AG20443 (cell line): ENCODE measurements around the gene CPSF4.

ENCODE experiments used
- DNase-seq: peaks from one replicate; pipeline ENCODE4 v3.0.0; 2012; ENCODE audit warnings: low spot score, mixed read lengths

CPSF4 gene

DNA sequence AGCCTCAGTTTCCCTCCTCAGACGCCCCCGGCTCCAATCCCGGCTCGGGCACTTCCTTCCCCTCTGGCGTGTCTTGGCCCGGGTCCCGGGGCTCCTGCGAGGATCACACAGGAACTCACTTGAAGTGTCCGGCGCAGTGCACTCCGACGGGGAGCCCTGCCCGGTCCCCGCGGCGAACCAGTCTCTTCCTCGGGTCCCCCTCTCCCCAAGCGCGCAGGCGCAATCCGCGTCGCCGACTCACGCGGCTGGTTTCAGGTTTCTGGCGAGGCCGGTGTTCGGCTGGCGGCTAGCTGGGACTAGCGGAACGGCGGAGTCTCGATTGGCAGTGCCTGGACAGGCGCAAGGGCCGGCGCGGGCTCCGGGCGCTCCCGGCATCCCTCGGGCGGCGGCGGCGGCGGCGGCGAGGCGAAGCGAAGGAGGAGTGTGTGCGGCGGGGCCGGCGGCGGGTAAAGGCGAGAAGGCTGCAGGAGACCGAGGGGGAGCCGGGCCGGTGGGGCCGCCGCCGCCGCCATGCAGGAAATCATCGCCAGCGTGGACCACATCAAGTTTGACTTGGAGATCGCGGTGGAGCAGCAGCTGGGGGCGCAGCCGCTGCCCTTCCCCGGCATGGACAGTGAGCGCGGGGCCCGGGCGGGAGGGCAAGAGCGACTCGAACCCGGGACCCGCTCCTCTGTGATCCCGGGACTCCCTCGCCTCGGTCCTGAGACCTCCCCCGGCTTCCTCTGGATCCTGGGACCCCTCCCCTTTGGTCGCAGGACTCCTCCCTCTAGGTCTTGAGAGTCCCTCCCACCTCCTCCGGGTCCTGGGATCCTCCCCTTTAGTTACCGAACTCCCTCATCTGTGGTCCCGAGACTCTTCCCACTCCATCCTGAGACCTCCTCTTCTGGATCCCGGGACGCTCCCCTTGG lies at the start of gene CPSF4, which contains the start of gene PTCD1:
Gene CPSF4, plus strand, starts transcription at position 371 of the 908 bp plus-strand sequence. Its CDS starts 140 bp downstream, at position 511.
Gene PTCD1, minus strand, starts transcription at position 226 of the 908 bp plus-strand sequence. CDS start 3,556 bp downstream, outside the sequence.
- peak; percentile 100 for DNase-seq

- no peak for DNase-seq
These were observed 49.0 kb upstream of the CPSF4 start for GRCh38 chr7:99389772-99390171.

DNA sequence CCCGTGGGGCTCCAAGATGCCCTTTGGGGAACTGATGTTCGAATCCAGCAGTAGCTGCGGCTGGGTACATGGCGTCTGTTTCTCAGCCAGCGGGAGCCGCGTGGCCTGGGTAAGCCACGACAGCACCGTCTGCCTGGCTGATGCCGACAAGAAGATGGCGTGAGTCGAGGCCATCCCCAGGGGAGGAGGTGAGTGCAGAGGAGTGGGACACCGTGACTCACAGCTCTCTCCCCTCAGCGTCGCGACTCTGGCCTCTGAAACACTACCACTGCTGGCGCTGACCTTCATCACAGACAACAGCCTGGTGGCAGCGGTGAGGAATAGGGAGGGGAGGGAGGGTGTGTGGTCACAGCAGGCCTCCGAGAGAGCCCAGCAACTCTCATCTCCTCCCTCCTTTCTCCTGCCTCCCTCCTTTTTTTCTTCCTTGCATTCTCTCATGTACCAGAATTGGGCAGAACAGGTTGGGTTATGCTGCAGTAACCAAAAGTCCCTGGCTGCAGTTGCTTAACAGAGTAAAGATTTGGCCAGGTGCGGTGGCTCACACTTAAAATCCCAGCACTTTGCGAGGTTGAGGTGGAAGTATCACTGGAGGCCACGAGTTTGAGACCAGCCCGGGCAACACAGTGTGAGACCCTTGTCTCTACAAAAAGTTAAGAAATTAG lies 47.7 kb upstream of the CPSF4 start:
- DNase-seq = no peak

GRCh38 chr7:99392046-99392445 lies 46.7 kb upstream of the CPSF4 start:
- DNase-seq = no peak

GRCh38 chr7:99392659-99393354 lies 45.9 kb upstream of the CPSF4 start:
- peak; percentile 48 for DNase-seq

DNA sequence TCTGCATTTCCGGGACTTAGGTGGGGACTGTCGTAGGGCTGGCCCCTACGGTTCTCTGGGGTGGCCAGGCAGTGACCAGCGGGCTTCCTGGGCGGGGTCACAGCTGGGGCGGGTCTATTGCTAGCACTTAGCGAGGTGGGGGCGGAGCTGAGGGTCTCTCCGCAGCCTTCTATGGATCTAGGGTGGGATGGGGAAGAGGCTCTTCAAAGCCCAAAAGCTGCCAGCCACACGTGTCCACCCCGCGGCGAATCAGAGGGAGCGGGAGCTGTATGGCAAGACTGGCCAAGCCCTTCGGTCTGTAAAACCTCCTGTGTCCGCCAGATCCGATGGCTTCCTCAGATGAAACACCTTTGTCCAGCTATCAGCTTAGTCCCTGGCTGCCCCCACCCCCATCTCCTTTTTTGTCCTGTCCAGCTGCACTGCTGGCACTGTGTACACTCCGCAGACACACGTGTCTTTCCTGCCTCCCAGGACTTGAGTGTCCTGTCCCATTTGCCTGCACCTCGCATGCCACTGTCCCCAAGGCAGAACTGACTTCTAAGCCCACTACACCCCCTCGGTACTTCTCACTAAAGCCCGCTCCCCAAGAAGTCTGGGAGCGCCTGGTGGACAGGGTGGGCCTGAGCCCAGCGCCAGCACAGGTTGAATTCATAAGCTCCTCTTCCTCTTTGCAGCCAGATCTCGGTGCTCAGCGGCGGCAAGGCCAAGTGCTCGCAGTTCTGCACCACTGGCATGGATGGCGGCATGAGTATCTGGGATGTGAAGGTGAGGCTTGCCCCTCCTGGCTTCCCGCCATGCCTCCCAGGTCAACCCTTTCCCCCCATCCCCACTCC lies 45.2 kb upstream of the CPSF4 start:
- no peak for DNase-seq

DNA sequence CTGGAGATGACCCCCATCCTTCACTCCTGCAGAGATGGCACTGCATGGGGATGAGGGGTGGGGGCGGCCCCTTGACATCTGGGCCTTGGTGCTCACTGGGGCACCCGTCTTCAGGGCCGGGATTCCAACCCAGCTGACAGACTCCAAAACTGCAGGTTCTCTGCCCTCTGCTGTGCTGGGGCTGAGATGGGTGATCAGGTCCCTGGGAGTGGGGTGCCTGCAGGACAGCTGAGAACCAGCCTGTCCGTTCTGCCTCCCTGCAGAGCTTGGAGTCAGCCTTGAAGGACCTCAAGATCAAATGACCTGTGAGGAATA lies 44.6 kb upstream of the CPSF4 start:
- no peak for DNase-seq

DNA sequence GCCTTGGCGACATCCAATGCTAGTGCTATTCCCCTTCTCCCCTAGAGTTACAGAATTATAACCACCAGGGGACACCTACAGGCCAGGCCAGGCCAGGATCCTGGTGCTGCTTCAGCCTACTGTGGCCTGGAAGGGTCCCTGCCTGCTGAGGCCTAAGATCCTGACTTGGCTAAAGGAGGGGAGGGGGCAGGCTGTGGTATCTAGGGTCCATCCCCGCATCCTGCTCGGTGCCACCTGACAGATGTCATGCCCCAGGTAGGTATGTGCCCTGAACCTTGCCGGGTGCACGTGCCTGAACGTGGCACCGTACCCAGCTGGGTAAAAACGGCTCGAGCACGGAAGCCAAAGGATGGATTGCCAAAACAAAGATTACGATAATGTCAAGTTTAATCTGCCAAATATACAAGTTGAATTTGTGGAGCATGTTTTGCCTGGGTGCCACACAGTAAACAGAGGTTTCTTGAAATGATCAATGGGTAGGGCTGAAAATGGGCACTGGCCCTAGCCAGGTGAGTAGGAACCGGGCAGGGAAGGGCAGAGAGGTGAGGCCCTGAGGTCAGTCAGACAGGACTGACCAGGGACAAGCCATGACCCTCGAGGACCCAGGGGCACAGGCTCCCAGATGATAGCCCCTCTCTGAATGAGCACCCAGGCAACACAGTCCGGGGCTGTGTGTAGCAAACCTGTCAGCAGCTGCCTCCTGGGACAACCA lies 43.0 kb upstream of the CPSF4 start:
- DNase-seq = no peak

DNA sequence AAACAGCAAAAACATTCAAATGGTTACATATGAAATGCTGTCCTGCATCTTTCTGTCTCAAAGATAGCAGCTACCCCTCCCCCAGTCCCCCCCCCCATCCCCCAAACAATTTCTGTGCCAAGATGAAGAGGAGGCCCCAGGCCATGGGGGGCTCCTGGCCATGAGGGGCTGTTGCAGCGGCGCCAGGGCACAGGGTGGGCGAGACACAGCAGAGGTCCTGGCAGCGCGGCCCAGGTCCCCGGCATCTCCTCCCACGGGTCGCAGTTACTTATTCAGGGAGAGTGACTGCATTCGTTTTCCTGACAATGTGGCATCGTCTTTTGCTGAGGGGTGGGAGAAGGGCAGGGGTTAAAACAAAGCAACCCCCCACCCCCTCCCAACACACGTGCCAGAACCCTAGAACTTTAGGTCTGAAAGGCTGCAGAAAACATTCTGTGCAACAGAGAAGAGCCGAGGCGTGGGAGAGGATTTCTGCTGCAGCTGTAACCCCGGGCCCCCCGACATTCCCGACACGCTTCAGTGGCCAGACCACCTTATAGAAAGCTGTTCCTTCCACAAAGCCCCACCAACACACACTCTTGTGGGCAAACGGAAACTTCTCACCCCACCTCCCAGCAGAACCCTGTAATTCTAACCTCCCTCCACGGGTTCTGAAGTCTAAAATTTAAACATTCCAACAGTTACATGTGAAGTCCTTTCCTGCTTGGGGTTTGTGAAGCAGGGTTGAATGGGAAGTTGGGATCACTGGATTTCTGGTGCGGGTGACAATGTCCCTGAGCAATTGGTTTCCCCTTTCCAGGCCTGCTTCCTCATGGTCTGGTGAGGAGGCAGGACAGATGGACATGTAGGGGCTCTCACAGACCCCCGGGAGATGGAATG lies 42.1 kb upstream of the CPSF4 start:
- DNase-seq = no peak

DNA sequence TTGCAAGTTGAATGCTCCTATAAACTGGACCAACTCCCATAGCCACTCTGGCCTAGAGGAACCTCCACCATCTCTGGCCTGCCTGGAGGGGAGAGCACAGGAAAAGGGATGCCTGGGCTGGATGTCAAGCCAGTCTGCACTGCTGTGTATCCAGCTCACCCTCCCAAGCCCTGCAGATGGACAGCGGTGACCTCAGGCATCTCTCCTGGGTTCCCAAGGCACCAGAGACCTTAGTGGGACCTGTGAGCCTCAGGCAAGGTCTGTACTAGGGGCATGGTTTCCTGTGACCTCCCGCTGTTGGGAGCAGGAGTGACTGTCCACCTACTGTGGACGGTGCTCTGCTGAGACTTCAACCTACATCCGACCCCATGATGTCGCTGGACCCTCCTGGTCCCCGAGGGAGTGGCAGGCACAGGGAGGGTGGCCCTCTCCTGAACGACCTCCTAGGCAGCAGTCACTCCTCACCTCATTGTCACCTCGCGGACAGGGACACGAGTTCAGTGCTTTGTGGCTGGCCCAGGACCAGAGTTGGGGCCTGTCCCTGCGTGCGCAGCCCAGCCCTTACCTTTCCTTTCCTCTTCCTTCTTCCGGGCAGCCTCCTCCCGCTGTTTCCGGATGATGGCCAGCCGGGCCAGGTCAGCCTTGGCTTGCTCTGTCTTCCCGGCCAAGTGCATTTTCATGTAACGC lies 41.3 kb upstream of the CPSF4 start:
- no peak for DNase-seq

DNA sequence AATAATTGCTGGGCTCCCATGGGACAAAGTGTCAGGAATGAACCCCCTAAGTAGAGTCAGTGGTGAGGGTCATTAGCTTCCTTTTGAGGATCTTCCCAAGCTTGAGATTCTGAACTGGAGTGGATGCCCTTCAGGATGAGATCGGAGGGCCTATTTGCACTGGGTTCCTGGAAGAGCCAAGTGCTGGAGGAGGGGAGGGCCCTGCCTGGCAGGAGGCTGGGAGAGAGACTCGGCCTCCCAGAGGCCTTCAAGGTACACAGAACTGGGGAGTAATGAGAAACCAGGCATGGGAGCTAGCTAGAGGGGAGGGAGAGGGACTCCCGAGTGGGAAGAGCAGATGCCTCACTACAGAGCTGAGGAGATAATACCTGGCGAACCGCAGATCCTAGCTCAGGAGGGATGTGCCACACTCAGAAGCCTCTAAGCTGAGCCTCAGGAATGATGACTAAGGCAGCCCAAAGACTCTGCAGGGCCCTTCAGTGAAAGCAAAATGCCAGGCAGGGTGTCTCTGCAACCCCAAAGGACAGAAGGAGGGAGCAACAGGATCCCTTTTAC lies 39.8 kb upstream of the CPSF4 start:
- DNase-seq = no peak

DNA sequence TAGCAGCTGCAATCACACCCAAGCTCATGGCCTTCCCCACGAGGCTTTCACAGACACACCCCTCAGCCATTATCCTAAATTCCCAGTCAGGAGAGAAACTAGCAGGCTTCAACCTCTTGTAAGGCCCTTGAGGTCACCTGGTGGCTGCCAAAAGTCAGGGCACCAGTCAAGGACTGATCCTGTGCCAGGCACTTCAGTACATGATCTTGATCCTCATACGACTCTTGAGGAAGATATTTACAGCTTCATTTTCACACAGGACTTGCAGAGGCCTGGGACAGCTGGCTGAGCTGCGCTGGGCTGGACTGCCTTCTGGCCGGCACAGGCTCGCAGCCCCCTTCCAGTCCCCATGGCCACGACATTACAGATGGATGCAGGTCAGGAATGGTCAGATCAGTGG lies 39.1 kb upstream of the CPSF4 start:
- DNase-seq = no peak

- DNase-seq = no peak
These were observed 35.9 kb upstream of the CPSF4 start for GRCh38 chr7:99402854-99403253.

GRCh38 chr7:99403764-99404163 lies 35.0 kb upstream of the CPSF4 start:
- no peak for DNase-seq

DNA sequence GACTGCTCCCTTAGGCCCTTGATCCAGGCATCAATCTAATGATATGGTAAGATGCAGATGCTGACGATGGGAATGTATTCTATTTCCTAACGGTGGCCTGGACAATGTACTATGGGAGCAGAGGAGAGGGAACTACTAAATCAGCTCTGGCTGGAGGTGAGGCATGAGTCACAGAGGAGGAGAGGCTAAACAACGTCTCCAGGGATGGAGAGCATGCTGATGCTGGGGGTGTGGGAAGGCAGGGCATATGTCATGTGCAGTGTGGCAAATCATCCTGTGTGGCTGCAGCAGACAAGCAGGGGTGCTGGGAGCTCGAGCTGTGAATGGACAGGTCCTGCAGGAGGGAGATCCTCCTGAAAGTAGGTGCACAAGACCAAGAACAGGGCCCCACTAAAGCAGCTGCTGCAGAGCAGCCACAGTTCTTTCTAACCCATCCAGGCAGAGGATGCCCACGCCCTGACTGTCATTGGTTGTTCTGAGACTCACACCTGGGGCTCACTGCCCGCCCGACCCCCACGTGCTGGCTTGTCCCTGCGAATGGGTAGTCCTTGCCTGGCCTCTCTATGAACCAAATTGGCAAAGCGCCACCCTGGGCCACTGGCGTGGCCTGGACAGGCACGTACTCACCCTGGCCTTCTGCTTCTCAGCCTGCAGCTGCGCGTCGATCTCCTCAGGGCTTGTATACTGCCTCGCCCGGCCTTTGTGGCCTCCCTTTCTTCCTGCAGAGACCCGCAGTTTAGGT lies 34.3 kb upstream of the CPSF4 start:
- peak; percentile 43 for DNase-seq

- DNase-seq = no peak
These were observed 33.8 kb upstream of the CPSF4 start for GRCh38 chr7:99404977-99405320.

- DNase-seq = no peak
These were observed 32.2 kb upstream of the CPSF4 start for GRCh38 chr7:99406557-99406956.

- peak; percentile 92 for DNase-seq
These were observed 30.8 kb upstream of the CPSF4 start for GRCh38 chr7:99407872-99408378.
